Stimulated activated CD8-positive, alpha-beta memory T cell treated with anti-CD3 and anti-CD28 coated beads, Interleukin-7, amount 100 ng/mL, for 48 hours (primary cell): ENCODE data around the gene NR3C1.

Source experiments
- DNase-seq, 2 donors: peaks; one replicate each; pipeline ENCODE4 v3.0.0-alpha.2; 2020; ENCODE audit warnings: low read depth in 1 of 2; ENCODE audit errors: extremely low read depth in 1 of 2

Gene NR3C1

DNA sequence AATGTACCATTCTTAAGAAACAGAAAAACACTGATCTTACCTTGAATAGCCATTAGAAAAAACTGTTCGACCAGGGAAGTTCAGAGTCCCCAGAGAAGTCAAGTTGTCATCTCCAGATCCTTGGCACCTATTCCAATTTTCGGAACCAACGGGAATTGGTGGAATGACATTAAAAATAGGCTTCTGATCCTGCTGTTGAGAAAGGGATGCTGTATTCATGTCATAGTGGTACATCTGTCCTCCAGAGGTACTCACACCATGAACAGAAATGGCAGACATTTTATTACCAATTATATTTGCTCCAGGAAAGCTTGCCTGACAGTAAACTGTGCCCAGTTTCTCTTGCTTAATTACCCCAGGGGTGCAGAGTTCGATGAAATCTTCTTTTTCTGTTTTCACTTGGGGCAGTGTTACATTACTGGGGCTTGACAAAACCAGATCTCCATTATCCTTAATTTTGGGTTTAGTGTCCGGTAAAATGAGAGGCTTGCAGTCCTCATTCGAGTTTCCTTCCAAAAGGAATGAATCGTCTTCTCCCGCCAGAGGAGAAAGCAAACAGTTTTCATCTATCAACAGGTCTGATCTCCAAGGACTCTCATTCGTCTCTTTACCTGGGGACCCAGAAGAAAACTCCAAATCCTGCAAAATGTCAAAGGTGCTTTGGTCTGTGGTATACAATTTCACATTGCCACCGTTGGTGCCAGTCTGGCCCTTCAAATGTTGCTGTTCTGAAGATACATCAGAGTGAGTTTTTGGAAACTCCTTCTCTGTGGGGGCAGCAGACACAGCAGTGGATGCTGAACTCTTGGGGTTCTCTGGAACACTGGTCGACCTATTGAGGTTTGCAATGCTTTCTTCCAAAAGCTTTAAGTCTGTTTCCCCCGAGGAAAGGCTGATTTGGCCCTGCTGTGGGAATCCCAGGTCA lies 3.6 kb downstream of the NR3C1 start:
- DNase-seq = no peak

DNA sequence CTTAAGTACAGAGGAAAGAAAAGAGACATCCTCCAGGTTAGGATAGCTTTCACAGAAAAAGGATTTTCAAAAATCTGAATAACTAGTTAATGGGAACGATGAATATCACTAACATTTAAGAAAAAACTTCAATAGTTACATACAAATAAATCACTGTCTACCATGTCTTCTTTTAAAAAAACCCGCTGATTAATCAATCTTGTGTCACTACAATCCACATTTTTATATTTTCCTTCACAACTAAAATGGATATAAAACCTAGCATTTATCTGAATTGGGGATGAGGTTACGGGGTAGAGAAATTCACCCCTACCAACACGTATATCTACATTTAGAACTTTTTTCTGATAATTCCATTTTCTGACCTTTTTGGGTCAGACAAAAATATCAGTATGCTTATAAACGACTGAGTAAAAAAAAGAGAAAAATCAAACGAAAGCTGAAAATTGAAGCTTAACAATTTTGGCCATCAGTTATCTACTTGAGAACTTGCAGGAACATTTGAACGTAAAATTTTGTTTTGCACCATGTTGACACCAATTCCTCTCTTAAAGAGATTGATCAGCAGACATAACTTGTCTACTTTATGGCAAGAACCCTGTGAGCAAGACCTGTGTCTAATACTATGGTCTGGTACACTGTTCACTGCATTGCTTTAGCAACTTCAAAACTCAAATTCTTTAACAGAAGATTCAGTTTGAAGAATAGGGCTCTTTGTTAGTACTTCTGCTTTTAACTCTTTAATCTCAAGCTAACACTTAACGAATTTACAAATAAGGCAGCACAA lies 4.8 kb downstream of the NR3C1 start:
- no peak for DNase-seq

DNA sequence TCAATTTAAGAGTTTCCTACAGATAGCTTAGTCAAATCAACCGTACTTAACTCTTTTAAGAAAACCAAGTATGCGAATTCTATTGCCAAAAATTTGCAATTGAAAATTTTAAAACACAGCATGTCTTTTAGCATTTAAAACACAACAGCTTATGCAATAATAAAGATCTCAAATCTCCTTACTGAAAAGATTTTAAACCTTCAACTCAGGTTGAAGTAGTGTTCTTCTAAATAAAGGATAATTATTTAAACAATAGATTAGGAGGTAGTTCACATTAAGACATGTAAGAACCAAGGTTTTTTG lies 5.5 kb downstream of the NR3C1 start:
- DNase-seq = no peak

DNA sequence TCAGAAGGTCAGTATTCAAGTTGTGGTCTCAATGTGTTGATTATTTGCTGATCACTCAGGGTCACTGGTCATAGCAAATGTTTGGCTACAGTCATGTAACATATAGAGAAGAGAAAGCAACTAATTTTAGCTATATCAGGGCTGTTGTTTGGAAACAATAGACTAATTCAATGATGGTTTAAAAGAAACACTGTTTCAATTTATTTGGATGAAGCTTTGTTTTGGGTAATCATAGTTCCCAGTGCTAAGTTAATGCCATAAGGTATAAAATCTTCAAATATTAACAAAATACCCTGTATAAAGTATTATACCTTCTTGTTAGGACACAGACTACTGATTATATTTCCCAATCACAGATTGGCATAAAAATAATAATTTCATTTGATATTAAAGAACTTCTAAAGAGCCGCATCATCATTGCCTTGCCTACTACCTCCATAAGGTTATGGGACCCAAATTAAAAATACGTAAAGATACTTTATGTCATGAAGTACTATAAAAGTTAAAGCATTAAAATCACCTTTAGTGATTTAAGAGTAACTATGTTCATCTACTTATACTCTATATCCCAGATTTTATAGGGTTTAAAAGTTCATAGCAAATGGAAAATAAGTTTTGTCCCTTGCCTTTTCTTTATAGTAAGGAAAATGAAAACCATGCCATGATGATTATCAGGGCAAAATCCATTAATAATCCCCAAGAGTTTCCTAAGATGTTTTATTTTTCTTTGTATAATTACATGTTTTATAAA lies 6.0 kb downstream of the NR3C1 start:
- no peak for DNase-seq

DNA sequence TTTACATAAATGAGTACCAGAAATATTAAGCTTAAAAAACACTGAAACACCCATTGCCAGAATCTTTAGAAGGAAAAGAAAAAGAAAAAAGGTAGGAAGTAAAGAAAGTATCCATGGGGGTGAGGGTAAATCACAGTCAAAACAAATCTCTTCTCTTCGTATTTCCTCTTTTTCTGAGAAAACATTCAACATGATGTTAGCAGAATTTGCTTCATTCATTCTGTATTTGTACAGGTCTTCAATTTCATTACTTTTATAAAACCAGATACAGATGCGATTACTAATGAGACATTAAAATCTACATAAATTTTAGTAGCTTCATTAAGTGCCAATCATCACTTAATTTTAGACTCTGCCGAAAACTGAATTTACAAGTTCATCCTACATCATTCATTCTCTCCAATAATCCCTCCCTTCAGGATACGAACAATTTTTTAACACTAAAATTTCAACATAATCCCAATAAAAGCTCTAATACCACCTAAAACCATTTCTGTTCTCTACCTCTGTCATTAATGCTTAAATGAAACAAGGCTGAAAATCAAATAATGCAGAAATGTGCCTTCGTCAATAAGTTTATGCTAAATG lies 7.0 kb downstream of the NR3C1 start:
- DNase-seq = no peak

DNA sequence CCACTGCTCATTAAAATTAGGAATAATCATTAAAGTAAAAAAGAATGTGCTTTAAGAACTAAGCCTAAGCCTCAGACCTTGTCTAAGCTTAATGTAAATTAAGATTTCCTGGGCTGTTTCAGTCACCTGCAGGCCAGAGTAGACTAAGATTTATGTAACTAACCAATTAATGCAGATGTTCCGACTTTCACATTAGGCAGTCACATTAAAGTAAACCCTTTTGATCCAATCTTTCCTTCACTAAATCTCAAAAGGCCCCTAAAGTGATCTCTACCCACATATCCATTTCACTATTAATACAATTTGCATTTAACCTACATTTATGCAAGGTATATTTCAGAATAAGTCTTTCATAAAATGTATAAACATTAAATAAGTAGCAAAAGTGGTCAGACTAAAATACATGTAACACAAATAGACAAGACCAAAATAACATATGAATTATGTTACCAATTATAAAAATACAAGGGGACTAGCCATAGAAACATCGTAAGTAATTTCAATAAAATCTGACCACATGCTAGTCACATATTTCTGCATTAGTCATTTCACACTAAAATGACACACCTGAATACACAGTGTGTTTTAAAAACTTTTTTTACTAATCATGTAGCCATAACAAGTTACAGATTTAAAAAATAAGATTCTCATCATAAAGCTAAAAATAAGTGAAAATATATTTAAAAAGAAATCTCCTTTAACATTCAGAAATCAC lies 7.7 kb downstream of the NR3C1 start:
- no peak for DNase-seq

DNA sequence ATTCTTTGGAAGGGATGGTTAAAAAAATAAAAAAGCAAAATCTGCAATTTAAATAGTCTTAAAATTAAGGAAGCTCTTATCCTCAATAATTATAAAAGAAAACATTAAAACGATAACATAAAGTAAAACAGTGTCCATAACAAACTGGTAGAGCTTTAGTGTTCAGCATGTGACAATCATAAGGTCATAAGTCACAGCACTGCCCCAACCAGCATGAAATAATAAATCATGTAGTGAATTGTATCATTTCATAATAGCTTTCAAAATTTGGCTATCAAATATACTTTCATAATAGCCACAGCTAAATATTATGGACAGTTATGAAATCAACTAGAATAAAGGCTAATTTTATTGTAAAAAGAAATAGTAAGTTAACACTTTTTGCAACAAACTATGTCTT lies 10.0 kb downstream of the NR3C1 start:
- DNase-seq = no peak

DNA sequence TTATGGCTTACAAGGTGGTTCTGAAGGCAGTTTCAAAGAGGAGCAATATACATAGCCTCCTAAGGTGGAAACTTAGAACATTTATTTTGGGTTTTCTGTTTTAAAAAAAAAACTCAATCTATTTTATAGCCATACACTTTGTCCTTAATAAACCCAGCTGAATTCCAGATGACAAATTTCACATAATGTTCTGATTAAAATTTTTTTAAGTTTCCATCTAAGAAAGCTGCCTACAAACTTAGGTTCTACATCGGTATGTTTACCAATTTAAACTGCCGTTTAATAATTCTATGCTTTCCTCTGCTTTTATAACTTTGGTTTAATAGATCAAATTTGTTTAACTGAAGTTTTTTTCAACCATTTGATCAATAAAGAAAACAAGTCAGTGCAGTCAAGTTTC lies 12.5 kb downstream of the NR3C1 start:
- no peak for DNase-seq

DNA sequence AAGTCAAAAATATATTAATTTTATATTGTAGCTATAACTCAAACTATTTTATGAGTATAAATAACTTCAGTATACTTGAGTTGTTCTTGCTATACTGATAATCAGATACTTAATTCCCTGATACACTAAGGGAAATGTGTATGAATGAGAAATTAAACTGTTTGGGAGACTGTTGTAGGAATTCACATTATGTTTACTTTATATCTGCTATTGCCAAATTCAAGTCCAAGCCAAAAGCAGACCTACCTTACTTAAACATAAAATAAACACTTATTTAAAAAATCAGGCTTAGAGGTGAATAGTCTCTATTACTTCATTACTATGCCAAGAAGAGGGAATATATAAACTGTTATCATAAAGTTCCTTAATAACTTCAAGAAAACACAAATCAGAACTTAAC lies 13.2 kb downstream of the NR3C1 start:
- no peak for DNase-seq

DNA sequence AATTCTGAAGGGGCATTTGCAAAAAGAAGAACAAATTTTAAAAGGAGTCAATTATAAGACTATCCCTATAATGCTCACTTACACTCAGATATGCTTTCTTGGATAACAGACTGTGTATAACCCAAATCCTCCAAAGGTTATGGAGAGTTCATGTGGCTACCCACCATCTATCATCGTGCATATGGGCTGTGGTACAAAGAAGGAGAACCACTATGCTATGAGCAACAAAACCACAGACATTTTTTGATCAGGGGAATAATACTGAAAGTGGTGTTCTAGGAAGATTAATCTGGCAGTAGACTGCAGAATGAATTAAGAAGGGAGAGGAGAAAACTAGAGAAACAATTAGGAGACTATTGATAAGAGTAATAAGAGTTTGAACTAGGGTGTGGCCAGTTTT lies 16.8 kb downstream of the NR3C1 start:
- no peak for DNase-seq

DNA sequence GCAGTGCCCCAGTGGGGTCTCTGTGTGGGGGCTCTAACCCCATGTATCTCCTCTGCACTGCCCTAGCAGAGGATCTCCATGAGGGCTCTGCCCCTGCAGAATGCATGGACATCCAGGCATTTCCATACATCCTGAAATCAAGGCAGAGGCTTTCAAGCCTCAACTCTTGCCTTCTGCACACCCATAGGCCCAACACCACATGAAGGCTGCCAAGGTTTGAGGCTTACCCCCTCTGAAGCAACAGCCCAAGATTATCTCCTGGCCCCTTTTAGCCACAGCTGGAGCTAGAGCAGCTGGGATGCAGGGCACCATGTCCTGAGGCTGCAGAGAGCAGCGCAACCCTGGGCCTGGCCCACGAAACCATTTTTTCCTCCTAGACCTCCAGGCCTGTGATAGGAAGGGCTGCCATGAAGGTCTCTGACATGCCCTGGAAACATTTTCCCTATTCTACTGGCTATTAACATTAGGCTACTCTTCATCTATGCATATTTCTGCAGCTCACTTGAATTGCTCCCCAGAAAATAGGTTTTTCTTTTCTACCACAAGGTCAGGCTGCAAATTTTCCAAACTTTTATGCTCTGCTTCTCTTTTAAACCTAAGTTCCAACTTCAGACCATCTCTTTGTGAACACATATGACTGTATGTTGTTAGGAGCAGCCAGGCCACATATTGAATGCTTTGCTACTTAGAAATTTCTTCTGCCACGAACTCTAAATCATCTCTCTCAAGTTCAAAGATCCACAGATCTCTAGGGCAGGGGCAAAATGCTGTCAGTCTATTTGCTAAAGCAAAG lies 18.4 kb downstream of the NR3C1 start:
- DNase-seq = no peak

DNA sequence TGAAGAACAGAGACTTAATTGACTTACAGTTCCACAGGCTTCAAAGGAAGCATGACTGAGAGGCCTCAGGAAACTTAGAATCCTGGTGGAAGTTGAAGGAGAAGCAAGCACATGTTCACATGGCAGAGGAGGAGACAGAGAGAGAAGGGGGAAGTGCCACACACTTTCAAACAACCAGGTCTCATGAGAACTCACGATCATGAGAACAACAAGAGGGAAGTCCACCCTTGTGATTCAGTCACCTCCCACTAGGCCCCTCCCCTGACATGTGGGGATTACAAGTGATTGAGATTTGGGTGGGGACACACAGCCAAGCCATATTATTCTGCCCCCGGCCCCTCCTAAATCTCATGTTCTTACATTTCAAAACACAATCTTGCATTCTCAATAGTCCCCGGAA lies 19.5 kb downstream of the NR3C1 start:
- no peak for DNase-seq

DNA sequence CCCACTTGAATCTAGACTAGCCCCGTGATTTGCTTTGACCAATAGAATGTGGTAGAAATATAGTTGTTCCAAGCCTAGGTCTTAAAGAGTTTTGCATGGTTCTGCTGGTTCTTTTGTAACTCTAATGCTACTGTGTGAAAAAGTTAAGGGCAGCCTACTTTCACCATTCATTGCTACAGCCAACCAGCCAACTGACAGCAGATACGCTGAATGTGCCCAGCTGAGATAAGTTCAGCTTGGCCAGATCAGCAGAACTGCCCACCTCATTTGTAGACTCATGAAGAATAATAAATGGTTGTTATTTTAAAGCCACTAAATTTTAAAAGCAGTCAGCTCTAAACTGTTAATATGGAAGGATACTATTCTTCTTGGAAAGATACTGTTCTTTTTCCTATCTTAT lies 23.9 kb downstream of the NR3C1 start:
- DNase-seq = no peak

DNA sequence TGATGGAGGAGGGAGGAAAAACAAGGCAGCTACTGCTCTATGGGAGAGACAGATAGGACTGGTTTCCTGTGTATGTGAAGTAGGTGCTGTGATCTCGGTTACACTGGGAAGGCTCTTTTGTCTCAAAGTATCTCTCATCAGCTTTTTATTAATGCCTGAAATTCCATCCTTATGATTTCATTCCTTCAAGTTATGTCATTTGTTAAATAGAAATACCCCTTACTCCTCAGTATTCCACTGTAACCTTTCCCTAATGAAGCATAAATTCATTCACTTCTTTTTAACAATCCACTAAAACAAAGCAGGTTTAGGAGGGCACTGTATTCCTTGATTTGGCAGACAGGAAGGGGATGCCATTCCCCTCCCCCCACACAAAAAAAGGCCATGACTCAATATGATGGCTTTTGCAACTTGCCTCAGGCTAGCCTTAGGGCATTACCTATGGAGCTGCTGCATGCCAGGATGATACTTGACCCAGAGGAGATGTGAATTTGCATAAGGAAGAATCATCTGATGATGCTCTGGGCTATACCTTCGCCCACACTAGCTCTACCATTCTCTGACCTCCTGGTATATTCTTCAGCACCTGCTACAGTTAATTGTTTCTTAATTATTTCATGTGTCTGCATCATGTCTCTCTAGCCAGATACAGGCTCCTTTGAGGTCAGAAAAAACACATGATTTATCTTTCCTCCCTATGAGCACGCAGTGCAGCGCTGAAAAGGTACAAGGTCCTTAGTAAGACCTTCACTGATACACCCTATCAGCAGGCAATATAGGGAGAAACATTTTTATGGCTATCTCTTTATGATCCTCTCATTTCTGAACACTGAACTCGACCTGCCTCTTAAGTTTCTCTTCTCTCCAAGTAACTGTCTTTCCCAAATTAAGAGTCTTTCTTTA lies 26.3 kb downstream of the NR3C1 start:
- DNase-seq = no peak

DNA sequence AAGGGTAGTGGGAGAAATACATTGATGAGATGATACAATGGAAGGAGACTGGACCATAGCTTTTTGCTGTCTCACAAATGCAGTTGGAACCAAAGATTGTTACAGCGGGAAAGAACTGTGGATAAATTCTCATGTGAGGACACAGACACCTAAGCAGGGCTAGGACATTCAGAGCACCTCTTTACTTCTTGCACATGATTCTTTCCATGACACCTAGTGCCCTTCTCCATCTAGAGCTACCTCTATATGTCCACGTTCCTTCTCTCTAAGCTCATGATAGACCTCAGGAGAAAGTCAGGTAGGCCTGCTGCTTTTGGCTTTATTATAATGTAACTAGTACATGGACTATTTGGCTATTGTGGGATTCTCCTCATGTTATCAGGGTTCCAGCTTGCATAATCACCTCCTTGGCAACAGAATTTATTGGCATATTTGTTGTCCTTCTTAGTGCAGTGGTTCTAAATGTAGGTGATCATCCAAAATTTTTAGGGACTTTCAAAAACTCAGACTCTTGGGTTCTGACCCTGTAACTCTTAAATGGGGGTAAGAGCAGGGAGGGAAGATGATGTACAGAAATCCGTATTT lies 27.2 kb downstream of the NR3C1 start:
- no peak for DNase-seq

DNA sequence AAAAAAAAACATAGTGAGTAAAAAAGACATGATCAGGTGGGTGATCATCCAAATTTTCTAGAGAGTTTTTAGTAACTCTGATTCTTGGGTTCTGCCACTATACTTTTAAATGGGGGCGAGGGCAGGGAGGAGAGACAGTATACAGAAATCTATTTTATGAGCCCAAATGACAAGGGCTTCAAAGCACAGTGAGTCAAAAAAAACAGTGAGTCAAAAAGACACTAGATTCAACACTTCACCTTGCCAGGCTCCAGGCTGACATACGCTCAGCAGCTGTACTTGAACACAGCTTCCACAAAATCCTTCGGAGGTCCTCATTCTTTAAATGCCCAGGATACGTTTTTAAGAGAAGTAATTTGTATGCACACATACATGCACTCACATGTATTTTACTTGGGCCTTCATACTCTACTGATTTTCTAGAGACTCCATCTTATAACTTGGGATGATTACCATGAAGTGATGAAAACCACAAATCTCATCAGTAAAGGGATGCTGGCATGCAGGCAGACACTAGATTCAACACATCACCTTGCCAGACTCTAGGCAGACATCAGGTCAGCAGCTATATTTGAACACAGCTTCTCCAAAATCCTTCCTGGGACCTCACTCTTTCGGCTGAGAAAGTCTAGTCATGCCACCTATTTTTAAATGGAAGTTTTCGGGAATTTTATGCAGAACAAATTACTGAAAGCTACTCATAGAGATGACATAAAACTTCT lies 28.8 kb downstream of the NR3C1 start:
- no peak for DNase-seq

DNA sequence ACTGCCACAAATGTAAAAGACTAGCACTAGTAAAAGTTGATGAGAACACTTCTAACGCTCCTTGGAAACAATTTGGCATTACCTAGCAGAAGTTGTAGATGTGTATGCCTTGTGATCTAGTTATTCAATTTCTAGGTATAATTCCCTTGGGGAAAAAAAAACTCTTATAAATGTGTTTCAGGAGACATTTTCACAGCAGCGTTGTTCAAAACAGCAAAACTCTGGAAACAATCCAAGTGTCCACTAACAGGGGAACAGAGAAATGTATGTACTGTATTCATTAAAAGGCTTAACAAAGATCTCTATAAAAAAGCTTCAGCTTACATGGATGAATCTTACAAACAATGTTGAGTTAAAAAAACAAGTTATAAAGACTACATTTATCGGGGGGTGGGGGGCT lies 30.4 kb downstream of the NR3C1 start:
- no peak for DNase-seq
